ENCODE data around the gene OR5K4.

Gene OR5K4

GRCh38 chr3:98326945-98327344, 26.7 kb upstream of the OR5K4 start:
- TF ChIP-seq CTCF (IDR thresholded peaks at IDR 0.05; ENCODE audit: insufficient read depth, low read depth, low read length, missing control alignments), result no peak
- no peak overlapping the region for H3K4me3 ChIP-seq (ENCODE audit: low read depth, low read length)
- peak; percentile 80 for DNase-seq (ENCODE audit: low read depth)

DNA sequence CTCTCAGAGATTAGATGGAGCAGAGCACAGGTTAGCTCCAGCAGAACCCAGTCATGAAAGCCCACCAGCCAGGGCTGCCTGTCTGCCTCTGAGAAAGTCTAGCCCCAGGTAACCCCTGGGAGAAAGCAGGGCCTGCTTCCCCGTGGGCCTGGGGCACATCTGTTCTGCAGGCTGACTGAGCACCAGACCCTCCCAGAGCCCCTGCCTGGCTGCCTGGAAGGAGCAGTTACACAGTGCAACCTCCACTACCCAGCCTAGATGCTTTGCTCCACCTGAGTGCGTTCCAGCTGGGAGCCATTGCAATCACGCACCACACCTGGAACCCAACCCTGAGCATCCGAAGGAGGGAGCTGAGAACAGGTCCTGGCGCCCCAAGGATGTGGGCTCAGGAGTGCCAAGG, 24.7 kb upstream of the OR5K4 start:
- H3K4me3 ChIP-seq (ENCODE audit: low read depth, low read length), result no peak overlapping the region
- no peak for TF ChIP-seq CTCF (IDR thresholded peaks at IDR 0.05; ENCODE audit: insufficient read depth, low read depth, low read length, missing control alignments)
- no peak for DNase-seq (ENCODE audit: low read depth)

GRCh38 chr3:98329392-98330124, 24.1 kb upstream of the OR5K4 start:
- TF ChIP-seq CTCF (IDR thresholded peaks at IDR 0.05; ENCODE audit: insufficient read depth, low read depth, low read length, missing control alignments), result peak; percentile 84
- H3K4me3 ChIP-seq (ENCODE audit: low read depth, low read length), result no peak overlapping the region
- DNase-seq (ENCODE audit: low read depth), result peak; percentile 79

- no peak overlapping the region for H3K4me3 ChIP-seq (ENCODE audit: low read depth, low read length)
- DNase-seq (ENCODE audit: low read depth), result peak; percentile 61
- TF ChIP-seq CTCF (IDR thresholded peaks at IDR 0.05; ENCODE audit: insufficient read depth, low read depth, low read length, missing control alignments), result no peak
Measured at GRCh38 chr3:98331329-98331728, 22.3 kb upstream of the OR5K4 start.

DNA sequence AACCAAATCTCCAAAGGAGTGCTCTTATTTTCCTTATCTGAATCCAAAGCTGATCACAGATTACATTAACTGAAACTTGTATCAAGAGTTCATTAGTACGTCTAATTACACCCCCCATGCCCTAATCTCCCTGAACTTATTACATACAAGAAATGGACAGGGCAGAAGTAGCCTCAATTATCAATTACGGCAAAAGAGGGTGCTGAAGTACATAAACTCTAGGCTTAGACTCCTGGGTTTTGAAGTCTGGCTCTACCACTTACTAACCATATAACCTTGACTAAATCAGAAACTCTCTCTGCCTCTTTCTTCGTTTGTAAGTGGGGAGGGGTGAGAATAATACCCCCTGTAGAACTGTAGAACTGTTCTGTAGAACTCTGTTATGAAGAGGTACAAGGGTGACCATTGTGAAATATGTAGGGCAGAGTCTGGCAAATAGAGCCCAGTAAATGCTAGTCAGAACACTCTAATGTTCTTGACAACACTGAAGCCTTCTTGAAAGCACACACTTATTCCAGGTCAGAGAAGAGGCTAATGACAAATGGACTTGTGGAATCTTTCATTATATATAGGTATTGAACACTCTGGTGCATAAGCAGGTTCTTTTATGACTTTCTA, 19.6 kb upstream of the OR5K4 start:
- no peak overlapping the region for H3K4me3 ChIP-seq (ENCODE audit: low read depth, low read length)
- no peak for TF ChIP-seq CTCF (IDR thresholded peaks at IDR 0.05; ENCODE audit: insufficient read depth, low read depth, low read length, missing control alignments)
- DNase-seq (ENCODE audit: low read depth), result no peak

- no peak for TF ChIP-seq CTCF (IDR thresholded peaks at IDR 0.05; ENCODE audit: insufficient read depth, low read depth, low read length, missing control alignments)
- no peak for DNase-seq (ENCODE audit: low read depth)
Measured at GRCh38 chr3:98339031-98339430, 14.6 kb upstream of the OR5K4 start.

More at GRCh38 chr3:98339031-98339430, 14.6 kb upstream of the OR5K4 start:
- H3K4me3 ChIP-seq (ENCODE audit: low read depth, low read length), result no peak overlapping the region

Data from GM12865 (cell line).